Stimulated activated CD4-positive, alpha-beta T cell treated with anti-CD3 and anti-CD28 coated beads, TNF-alpha, amount 100 ng/mL, for 1 hour (primary cell): ENCODE results near the gene CDCA4.
"Not testable (repeated sequence)": the region's sequence is repeated elsewhere in the genome, so short reads cannot be mapped to it uniquely, and the experiment has no call there.

Source experiments
- DNase-seq, 3 donors: peaks; one replicate each; pipeline ENCODE4 v3.0.0-alpha.2; 2020; ENCODE audit warnings: low read depth in 3 of 3, low spot score in 1 of 3

The CDCA4 gene

GRCh38 chr14:105034315-105035039 lies 13.6 kb upstream of the CDCA4 start:
- no peak for DNase-seq

GRCh38 chr14:105033412-105033900 lies 12.6 kb upstream of the CDCA4 start:
- DNase-seq: not testable (repeated sequence)

- DNase-seq: not testable (repeated sequence)
Measured at GRCh38 chr14:105032451-105032901, 11.6 kb upstream of the CDCA4 start.

GRCh38 chr14:105030836-105031396 lies 10.0 kb upstream of the CDCA4 start:
- DNase-seq: no peak

- DNase-seq: no peak
Measured at GRCh38 chr14:105030194-105030593, 9.3 kb upstream of the CDCA4 start.

GRCh38 chr14:105029402-105029801 lies 8.5 kb upstream of the CDCA4 start:
- DNase-seq: no peak

GRCh38 chr14:105028251-105028927 lies 7.5 kb upstream of the CDCA4 start:
- DNase-seq: no peak

- DNase-seq: not testable (repeated sequence)
Measured at GRCh38 chr14:105027718-105028117, 6.8 kb upstream of the CDCA4 start.

GRCh38 chr14:105026802-105027563 lies 6.1 kb upstream of the CDCA4 start:
- DNase-seq: no peak

- DNase-seq: no peak
Measured at GRCh38 chr14:105026033-105026785, 5.3 kb upstream of the CDCA4 start.

- DNase-seq: no peak
Measured at GRCh38 chr14:105025429-105025828, 4.5 kb upstream of the CDCA4 start.

GRCh38 chr14:105023791-105024480 lies 3.1 kb upstream of the CDCA4 start:
- DNase-seq: no peak

GRCh38 chr14:105023144-105023543 lies 2.3 kb upstream of the CDCA4 start:
- DNase-seq: no peak

GRCh38 chr14:105022276-105022670 lies 1.4 kb upstream of the CDCA4 start:
- DNase-seq: no peak

GRCh38 chr14:105021656-105022275 lies 883 bp upstream of the CDCA4 start:
- DNase-seq: peak in 2 of 3 donors; percentile 9 to 26

- peak; percentile 21 to 45 (median 29) for DNase-seq
Measured at GRCh38 chr14:105019861-105020814, 745 bp downstream of the CDCA4 start.

GRCh38 chr14:105018414-105018813 lies 2.5 kb downstream of the CDCA4 start:
- DNase-seq: no peak

GRCh38 chr14:105015905-105016304 lies 5.0 kb downstream of the CDCA4 start:
- no peak for DNase-seq
